HepG2 (cell line): ENCODE results near the gene SLC38A2. TPM values are rescaled to one million over a fixed set of nuclear protein-coding genes. Genes with fewer than 3 reads are reported as not detected.

Source experiments
- HMGA1 ChIP-seq: sonication (generic); formaldehyde crosslinking; conservative IDR thresholded peaks from 2 replicates; pipeline ENCODE4 v1.4.0; 2020; ENCODE audit warnings: missing genetic modification reagents
- MIXL1 ChIP-seq: IDR thresholded peaks from 2 replicates; pipeline ENCODE4 v1.6.1; 2016
- NR2C2 ChIP-seq: sonication (generic); formaldehyde crosslinking; IDR thresholded peaks from 2 replicates; pipeline ENCODE4 v1.4.0; 2020; ENCODE audit warnings: missing genetic modification reagents, mild to moderate bottlenecking, moderate library complexity, borderline replicate concordance
- PCBP1 ChIP-seq: fragments of 200-400 bp; formaldehyde crosslinking; IDR thresholded peaks from 2 replicates; pipeline ENCODE4 v1.6.1; 2017; ENCODE audit warnings: mild to moderate bottlenecking, low read depth, low read length, borderline replicate concordance
- REXO4 ChIP-seq: sonication (generic); formaldehyde crosslinking; IDR thresholded peaks from 2 replicates; pipeline ENCODE4 v1.8.0; 2022; ENCODE audit warnings: missing genetic modification reagents, mild to moderate bottlenecking, borderline replicate concordance
- SKI ChIP-seq: fragments of 450-650 bp; IDR thresholded peaks from one replicate; pipeline ENCODE4 v1.6.1; 2018; ENCODE audit warnings: mild to moderate bottlenecking; ENCODE audit not compliant: partially characterized antibody
- SP4 ChIP-seq: sonication (generic); formaldehyde crosslinking; IDR thresholded peaks from 2 replicates; pipeline ENCODE4 v1.8.1; 2023; ENCODE audit warnings: mild to moderate bottlenecking, missing genetic modification reagents
- TBL1XR1 ChIP-seq: fragments of 150-350 bp; IDR thresholded peaks from 2 replicates; pipeline ENCODE4 v1.6.1; 2014; ENCODE audit warnings: borderline replicate concordance, low read length; ENCODE audit not compliant: partially characterized antibody
- TCF7 ChIP-seq: sonication (generic); IDR thresholded peaks from 2 replicates; pipeline ENCODE4 v1.6.1; 2016; ENCODE audit warnings: antibody characterized with exemption, low read depth
- ZFP90 ChIP-seq: sonication (generic); formaldehyde crosslinking; IDR thresholded peaks from 2 replicates; pipeline ENCODE4 v1.8.0; 2022; ENCODE audit warnings: missing genetic modification reagents, mild to moderate bottlenecking, inconsistent platforms, borderline replicate concordance
- ZNF124 ChIP-seq: sonication (generic); formaldehyde crosslinking; IDR thresholded peaks from 2 replicates; pipeline ENCODE4 v1.4.0; 2020; ENCODE audit warnings: missing genetic modification reagents
- ZNF253 ChIP-seq: sonication (generic); formaldehyde crosslinking; IDR thresholded peaks from 2 replicates; pipeline ENCODE4 v1.8.0; 2022; ENCODE audit warnings: mild to moderate bottlenecking, missing genetic modification reagents, borderline replicate concordance
- ZNF441 ChIP-seq: sonication (generic); formaldehyde crosslinking; IDR thresholded peaks from 2 replicates; pipeline ENCODE4 v1.7.0; 2021; ENCODE audit warnings: missing genetic modification reagents, borderline replicate concordance
- ZNF558 ChIP-seq: sonication (generic); formaldehyde crosslinking; IDR thresholded peaks from 2 replicates; pipeline ENCODE4 v1.9.0; 2022; ENCODE audit warnings: mild to moderate bottlenecking, missing genetic modification reagents, borderline replicate concordance
- ZNF7 ChIP-seq: IDR thresholded peaks from 2 replicates; pipeline ENCODE4 v1.6.1; 2016; ENCODE audit warnings: missing biosample characterization, missing genetic modification reagents
- ZNF720 ChIP-seq: sonication (generic); formaldehyde crosslinking; IDR thresholded peaks from 2 replicates; pipeline ENCODE4 v1.4.0; 2020; ENCODE audit warnings: missing genetic modification reagents
- ZNF790 ChIP-seq: sonication (generic); formaldehyde crosslinking; IDR thresholded peaks from 2 replicates; pipeline ENCODE4 v1.8.0; 2022; ENCODE audit warnings: missing genetic modification reagents, mild to moderate bottlenecking, borderline replicate concordance
- polyA plus RNA-seq, 8 experiments: library from polyadenylated mRNA; depleted of rRNA in 3 of 8; stranded (reverse) in 7 of 8; unstranded in 1 of 8; fragments of >200 nt; fragmentation: Illumina TruSeq in 4 of 8; extraction: Trizol in 4 of 8; gene quantifications; 2 replicates each; pipeline versions ENCODE4 v1.2.1 to v1.2.3, GENCODE V29; 2011 to 2016; ENCODE audit warnings: low read depth in 4 of 8, missing spikeins in 1 of 8, mixed read lengths in 1 of 8; ENCODE audit not compliant: insufficient read depth in 1 of 8
- total RNA-seq, 5 experiments: library from RNA; depleted of rRNA; stranded (reverse); fragments of >200 nt; fragmentation: Illumina TruSeq; extraction: Trizol; gene quantifications; 2 replicates each; pipeline ENCODE4 v1.2.3, GENCODE V29; 2016; ENCODE audit warnings: low read depth in 1 of 5
- TF ChIP-seq, protein P1 (sequence below): sonication (generic); formaldehyde crosslinking; IDR thresholded peaks from 2 replicates; pipeline ENCODE4 v1.4.0; 2020; ENCODE audit warnings: missing genetic modification reagents
- TF ChIP-seq, protein P2 (sequence below): sonication (generic); formaldehyde crosslinking; IDR thresholded peaks from 2 replicates; pipeline ENCODE4 v1.9.0; 2022; ENCODE audit warnings: low read depth, missing genetic modification reagents
- TF ChIP-seq, protein P3 (sequence below): sonication (generic); formaldehyde crosslinking; IDR thresholded peaks from 2 replicates; pipeline ENCODE4 v1.5.0; 2020; ENCODE audit warnings: mild to moderate bottlenecking, missing genetic modification reagents

The SLC38A2 gene
- total and polyA plus RNA-seq, 2 of the 13 experiments (the other 11 are each of a cell fraction or from before 2014, with no cell fraction given) = 368 to 880 TPM

- TF ChIP-seq SKI (peak; percentile 33), ZNF124 (CRISPR knock-in tag) (no peak), ZNF790 (no peak), ZFP90 (CRISPR knock-in tag) (no peak), REXO4 (no peak), TCF7 (no peak), TBL1XR1 (no peak), HMGA1 (CRISPR knock-in tag) (no peak), ZNF720 (CRISPR knock-in tag) (no peak), ZNF441 (no peak), SP4 (CRISPR knock-in tag) (0 out of 2 replicates have a peak, but pooled peaks have one; percentile 35), PCBP1 (no peak), ZNF558 (CRISPR knock-in tag) (peak; percentile 76; the same call in 1 of the 2 replicates), ZNF253 (CRISPR knock-in tag) (no peak; the same call in 1 of the 2 replicates), NR2C2 (CRISPR knock-in tag) (peak; percentile 42), MIXL1 (CRISPR knock-in tag) (no peak), ZNF7 (CRISPR knock-in tag) (0 out of 2 replicates have a peak, but pooled peaks have one; percentile 19)
- TF ChIP-seq, protein P1, sequence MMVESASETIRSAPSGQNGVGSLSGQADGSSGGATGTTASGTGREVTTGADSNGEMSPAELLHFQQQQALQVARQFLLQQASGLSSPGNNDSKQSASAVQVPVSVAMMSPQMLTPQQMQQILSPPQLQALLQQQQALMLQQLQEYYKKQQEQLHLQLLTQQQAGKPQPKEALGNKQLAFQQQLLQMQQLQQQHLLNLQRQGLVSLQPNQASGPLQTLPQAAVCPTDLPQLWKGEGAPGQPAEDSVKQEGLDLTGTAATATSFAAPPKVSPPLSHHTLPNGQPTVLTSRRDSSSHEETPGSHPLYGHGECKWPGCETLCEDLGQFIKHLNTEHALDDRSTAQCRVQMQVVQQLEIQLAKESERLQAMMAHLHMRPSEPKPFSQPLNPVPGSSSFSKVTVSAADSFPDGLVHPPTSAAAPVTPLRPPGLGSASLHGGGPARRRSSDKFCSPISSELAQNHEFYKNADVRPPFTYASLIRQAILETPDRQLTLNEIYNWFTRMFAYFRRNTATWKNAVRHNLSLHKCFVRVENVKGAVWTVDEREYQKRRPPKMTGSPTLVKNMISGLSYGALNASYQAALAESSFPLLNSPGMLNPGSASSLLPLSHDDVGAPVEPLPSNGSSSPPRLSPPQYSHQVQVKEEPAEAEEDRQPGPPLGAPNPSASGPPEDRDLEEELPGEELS (CRISPR knock-in tag) = peak; percentile 50; the same call in 1 of the 2 replicates
- TF ChIP-seq, protein P2, sequence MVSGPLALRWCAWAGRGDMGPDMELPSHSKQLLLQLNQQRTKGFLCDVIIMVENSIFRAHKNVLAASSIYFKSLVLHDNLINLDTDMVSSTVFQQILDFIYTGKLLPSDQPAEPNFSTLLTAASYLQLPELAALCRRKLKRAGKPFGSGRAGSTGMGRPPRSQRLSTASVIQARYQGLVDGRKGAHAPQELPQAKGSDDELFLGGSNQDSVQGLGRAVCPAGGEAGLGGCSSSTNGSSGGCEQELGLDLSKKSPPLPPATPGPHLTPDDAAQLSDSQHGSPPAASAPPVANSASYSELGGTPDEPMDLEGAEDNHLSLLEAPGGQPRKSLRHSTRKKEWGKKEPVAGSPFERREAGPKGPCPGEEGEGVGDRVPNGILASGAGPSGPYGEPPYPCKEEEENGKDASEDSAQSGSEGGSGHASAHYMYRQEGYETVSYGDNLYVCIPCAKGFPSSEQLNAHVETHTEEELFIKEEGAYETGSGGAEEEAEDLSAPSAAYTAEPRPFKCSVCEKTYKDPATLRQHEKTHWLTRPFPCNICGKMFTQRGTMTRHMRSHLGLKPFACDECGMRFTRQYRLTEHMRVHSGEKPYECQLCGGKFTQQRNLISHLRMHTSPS (CRISPR knock-in tag) = no peak
- TF ChIP-seq, protein P3, sequence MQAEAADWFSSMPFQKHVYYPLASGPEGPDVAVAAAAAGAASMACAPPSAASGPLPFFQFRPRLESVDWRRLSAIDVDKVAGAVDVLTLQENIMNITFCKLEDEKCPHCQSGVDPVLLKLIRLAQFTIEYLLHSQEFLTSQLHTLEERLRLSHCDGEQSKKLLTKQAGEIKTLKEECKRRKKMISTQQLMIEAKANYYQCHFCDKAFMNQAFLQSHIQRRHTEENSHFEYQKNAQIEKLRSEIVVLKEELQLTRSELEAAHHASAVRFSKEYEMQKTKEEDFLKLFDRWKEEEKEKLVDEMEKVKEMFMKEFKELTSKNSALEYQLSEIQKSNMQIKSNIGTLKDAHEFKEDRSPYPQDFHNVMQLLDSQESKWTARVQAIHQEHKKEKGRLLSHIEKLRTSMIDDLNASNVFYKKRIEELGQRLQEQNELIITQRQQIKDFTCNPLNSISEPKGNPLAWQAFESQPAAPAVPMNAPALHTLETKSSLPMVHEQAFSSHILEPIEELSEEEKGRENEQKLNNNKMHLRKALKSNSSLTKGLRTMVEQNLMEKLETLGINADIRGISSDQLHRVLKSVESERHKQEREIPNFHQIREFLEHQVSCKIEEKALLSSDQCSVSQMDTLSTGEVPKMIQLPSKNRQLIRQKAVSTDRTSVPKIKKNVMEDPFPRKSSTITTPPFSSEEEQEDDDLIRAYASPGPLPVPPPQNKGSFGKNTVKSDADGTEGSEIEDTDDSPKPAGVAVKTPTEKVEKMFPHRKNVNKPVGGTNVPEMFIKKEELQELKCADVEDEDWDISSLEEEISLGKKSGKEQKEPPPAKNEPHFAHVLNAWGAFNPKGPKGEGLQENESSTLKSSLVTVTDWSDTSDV (CRISPR knock-in tag) = peak; percentile 71; the same call in 1 of the 2 replicates
Measured at GRCh38 chr12:46382964-46383653, 10.5 kb upstream of the SLC38A2 start (continued).
